Measurements from ENCODE around the gene SSBP3.

Gene SSBP3

GRCh38 chr1:54311506-54311905 is 94.7 kb downstream of the SSBP3 start:
- no peak for DNase-seq (ENCODE audit: low read depth)
- H3K4me3 ChIP-seq (ENCODE audit: low read depth, low read length) = no peak overlapping the region
- no peak for TF ChIP-seq CTCF (IDR thresholded peaks at IDR 0.05; ENCODE audit: control insufficient read depth, extremely low read depth, insufficient read depth)

GRCh38 chr1:54310439-54311328 is 95.5 kb downstream of the SSBP3 start:
- no peak overlapping the region for H3K4me3 ChIP-seq (ENCODE audit: low read depth, low read length)
- no peak for DNase-seq (ENCODE audit: low read depth)
- TF ChIP-seq CTCF (IDR thresholded peaks at IDR 0.05; ENCODE audit: control insufficient read depth, extremely low read depth, insufficient read depth) = no peak

GRCh38 chr1:54309631-54310366 is 96.4 kb downstream of the SSBP3 start:
- DNase-seq (ENCODE audit: low read depth) = no peak
- no peak overlapping the region for H3K4me3 ChIP-seq (ENCODE audit: low read depth, low read length)
- no peak for TF ChIP-seq CTCF (IDR thresholded peaks at IDR 0.05; ENCODE audit: control insufficient read depth, extremely low read depth, insufficient read depth)

GRCh38 chr1:54307305-54307704 is 98.9 kb downstream of the SSBP3 start:
- no peak overlapping the region for H3K4me3 ChIP-seq (ENCODE audit: low read depth, low read length)
- DNase-seq (ENCODE audit: low read depth) = no peak
- no peak for TF ChIP-seq CTCF (IDR thresholded peaks at IDR 0.05; ENCODE audit: control insufficient read depth, extremely low read depth, insufficient read depth)

- H3K4me3 ChIP-seq (ENCODE audit: low read depth, low read length) = no peak overlapping the region
- no peak for DNase-seq (ENCODE audit: low read depth)
- no peak for TF ChIP-seq CTCF (IDR thresholded peaks at IDR 0.05; ENCODE audit: control insufficient read depth, extremely low read depth, insufficient read depth)
Observed at GRCh38 chr1:54305906-54306514, 100.2 kb downstream of the SSBP3 start.

GRCh38 chr1:54304518-54304917 is 101.7 kb downstream of the SSBP3 start:
- DNase-seq (ENCODE audit: low read depth) = no peak
- no peak for TF ChIP-seq CTCF (IDR thresholded peaks at IDR 0.05; ENCODE audit: control insufficient read depth, extremely low read depth, insufficient read depth)
- no peak overlapping the region for H3K4me3 ChIP-seq (ENCODE audit: low read depth, low read length)
